ENCODE data around the gene LRRC56.

GRCh38 chr11:530960-531831, 6.1 kb upstream of the LRRC56 start:
- no peak for TF ChIP-seq CTCF (IDR thresholded peaks at IDR 0.05)
- no peak for TF ChIP-seq POLR2A (IDR thresholded peaks at IDR 0.05)

All from heart left ventricle (tissue), 13 donors.